ENCODE results near the gene BRDT. TPM values are rescaled to one million over a fixed set of nuclear protein-coding genes. Genes with fewer than 3 reads are reported as not detected.

Gene BRDT
- total and polyA plus RNA-seq, 2 of the 13 experiments (the other 11 are each of a cell fraction or from before 2014, with no cell fraction given) = not detected

DNA sequence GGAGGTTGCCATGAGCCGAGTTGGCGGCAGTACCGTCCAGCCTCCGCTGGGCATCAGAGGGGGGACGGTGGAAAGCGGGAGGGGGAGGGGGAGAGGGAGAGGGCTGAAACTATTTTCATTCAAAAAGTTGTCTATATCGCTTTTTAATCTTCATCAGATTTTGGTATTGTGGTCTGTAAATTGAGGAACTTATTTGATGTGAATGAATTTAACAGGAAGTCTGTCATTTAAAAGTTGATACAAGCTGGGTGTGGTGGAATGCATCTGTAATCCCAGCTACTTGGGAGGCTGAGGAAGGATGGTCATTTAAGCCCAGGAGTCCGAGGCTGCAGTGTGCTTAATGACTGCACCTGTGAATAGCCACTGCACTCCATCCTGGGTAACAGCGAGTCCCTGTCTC lies 77.6 kb downstream of the BRDT start:
- no peak for TF ChIP-seq ETV5 (CRISPR knock-in tag; IDR thresholded peaks at IDR 0.05; ENCODE audit: borderline replicate concordance)
- Histone ChIP-seq H3K4me3 (replicated peaks in 1 of 3; ENCODE audit: insufficient read depth in 1 of 3, low read depth in 2 of 3, low read length in 3 of 3) (no peak overlapping the region), H2AFZ (ENCODE audit: low read length) (no peak overlapping the region), H4K20me1 (ENCODE audit: insufficient read depth, low read length) (no peaks in the 10 kb centered on the region), H3K9me3 (ENCODE audit: low read length) (no peaks in the 10 kb centered on the region), H3K4me2 (ENCODE audit: low read depth, low read length) (no peak overlapping the region), H3K79me2 (ENCODE audit: insufficient read depth, low read length) (no peaks in the 10 kb centered on the region), H3K9ac (ENCODE audit: insufficient read depth, low read depth, low read length) (no peak overlapping the region), H3K27me3 (ENCODE audit: control insufficient read depth in 1 of 2, insufficient read depth in 2 of 2, low read length in 2 of 2) (peaks cover 3 to 30% of the 10 kb centered on the region in 2 experiments; a peak in 3 of 5 replicates), H3K36me3 (replicated peaks in 1 of 2; ENCODE audit: control insufficient read depth in 1 of 2, insufficient read depth in 2 of 2, low read length in 2 of 2) (no peaks in the 10 kb centered on the region), H3K27ac (ENCODE audit: extremely low read length, insufficient read depth, low read length) (no peak overlapping the region), H3K4me1 (ENCODE audit: insufficient read depth, low read length) (peaks cover 16% of the 10 kb centered on the region)
- DNase-seq (ENCODE audit: low spot score) (no peak), FAIRE-seq (no peak), ATAC-seq (no peak)
- no TSS peak for BruUV-seq (replicated peaks)
- POLR2A ChIA-PET = no interaction called here
- intact Hi-C loops (cut with micrococcal nuclease; ENCODE audit: unreplicated experiment) = loop anchor here (5.0 kb wide), 1 partner anchor 55 kb away; the partner anchor contains the start of gene BTBD8
- WGBS (ENCODE audit: low lambda C conversion rate) = 62% methylated on average over 9 of the region's 9 CpGs
- CTCF ChIA-PET (ENCODE audit: low intra/inter-chr PET ratio, low total read pairs) = no interaction called here
- in situ Hi-C loops (cut with HindIII; ENCODE audit: extremely low pct_ligation_motif_present, low pct_unique_long_range_greater_than_20kb) = no loop called here

DNA sequence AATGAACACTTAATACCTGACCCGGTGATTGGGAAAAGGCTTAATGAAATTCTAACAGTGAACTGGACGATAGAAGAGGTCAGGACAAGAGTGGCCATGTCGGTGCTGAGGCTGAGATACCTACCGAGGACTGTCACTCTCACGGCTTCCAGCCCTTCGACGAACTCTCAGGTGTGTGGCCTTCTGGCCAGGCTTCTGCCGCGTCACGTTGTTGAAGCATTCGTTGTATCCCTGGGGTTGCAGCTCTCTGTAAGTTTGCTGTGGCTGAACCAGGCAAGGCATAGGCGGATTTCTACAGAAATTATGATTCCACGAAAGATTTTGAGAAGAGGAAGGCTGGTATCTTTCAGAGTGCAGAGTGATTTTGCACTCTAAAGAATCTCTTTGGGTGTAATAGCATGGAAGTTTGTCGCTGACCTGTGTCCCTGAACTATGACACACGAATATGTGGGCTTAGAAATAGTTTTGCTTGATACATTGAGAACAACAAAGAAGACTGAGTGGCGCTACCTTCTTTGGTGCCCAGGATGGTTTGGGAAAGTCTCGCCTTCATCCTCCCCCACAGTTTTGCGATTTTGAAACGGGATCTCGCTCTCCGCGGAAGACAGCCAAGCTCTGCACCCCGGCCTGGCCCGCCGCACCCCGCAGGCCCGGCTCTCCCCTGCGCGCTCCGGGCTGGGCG lies 80.2 kb downstream of the BRDT start:
- in situ Hi-C loops (cut with HindIII; ENCODE audit: extremely low pct_ligation_motif_present, low pct_unique_long_range_greater_than_20kb) = no loop called here
- intact Hi-C loops (cut with micrococcal nuclease; ENCODE audit: unreplicated experiment) = loop anchor here (5.0 kb wide), 1 partner anchor 53 kb away; the partner anchor contains the start of gene BTBD8
- Histone ChIP-seq H3K9ac (ENCODE audit: insufficient read depth, low read depth, low read length) (no peak overlapping the region), H3K79me2 (ENCODE audit: insufficient read depth, low read length) (no peaks in the 10 kb centered on the region), H4K20me1 (ENCODE audit: insufficient read depth, low read length) (no peaks in the 10 kb centered on the region), H3K27me3 (ENCODE audit: control insufficient read depth in 1 of 2, insufficient read depth in 2 of 2, low read length in 2 of 2) (peaks cover 3 to 31% of the 10 kb centered on the region in 2 experiments; a peak in 3 of 5 replicates), H3K36me3 (replicated peaks in 1 of 2; ENCODE audit: control insufficient read depth in 1 of 2, insufficient read depth in 2 of 2, low read length in 2 of 2) (no peaks in the 10 kb centered on the region), H2AFZ (ENCODE audit: low read length) (no peak overlapping the region), H3K9me3 (ENCODE audit: low read length) (no peaks in the 10 kb centered on the region), H3K4me1 (ENCODE audit: insufficient read depth, low read length) (peaks cover 16% of the 10 kb centered on the region), H3K4me2 (ENCODE audit: low read depth, low read length) (peak overlapping the region; percentile 81), H3K4me3 (replicated peaks in 1 of 3; ENCODE audit: insufficient read depth in 1 of 3, low read depth in 2 of 3, low read length in 3 of 3) (peak overlapping the region; percentile 20 to 70 (median 26); a peak in 2 of 6 replicates), H3K27ac (ENCODE audit: extremely low read length, insufficient read depth, low read length) (no peak overlapping the region)
- no peak for DNase-seq (ENCODE audit: low spot score)
- BruUV-seq (replicated peaks) = no TSS peak
- WGBS (ENCODE audit: low lambda C conversion rate) = 54% methylated on average over 26 of the region's 31 CpGs
- ATAC-seq = no peak; the same call in 2 of the 3 replicates
- TF ChIP-seq SRSF1 (optimal IDR thresholded peaks at IDR 0.05; ENCODE audit: low read depth, low read length) (no peak), RAD21 (CRISPR knock-in tag; IDR thresholded peaks at IDR 0.05) (no peak), NKX3-1 (CRISPR knock-in tag; IDR thresholded peaks at IDR 0.05) (no peak), ARNT2 (CRISPR knock-in tag; IDR thresholded peaks at IDR 0.05; ENCODE audit: low read depth) (no peak), ZNF383 (CRISPR knock-in tag; IDR thresholded peaks at IDR 0.05; ENCODE audit: borderline replicate concordance) (no peak), SCMH1 (CRISPR knock-in tag; IDR thresholded peaks at IDR 0.05; ENCODE audit: borderline replicate concordance) (no peak), XRCC5 (optimal IDR thresholded peaks at IDR 0.05; ENCODE audit: low read length) (no peak), ZFY (CRISPR knock-in tag; IDR thresholded peaks at IDR 0.05) (no peak), IRF2 (CRISPR knock-in tag; IDR thresholded peaks at IDR 0.05) (no peak), EP300 (IDR thresholded peaks at IDR 0.05; ENCODE audit: low read depth in 2 of 2, low read length in 2 of 2) (no peak), EP300 (CRISPR knock-in tag; IDR thresholded peaks at IDR 0.05; ENCODE audit: borderline replicate concordance) (no peak), ELF1 (CRISPR knock-in tag; IDR thresholded peaks at IDR 0.05) (no peak), KAT2B (IDR thresholded peaks at IDR 0.05; ENCODE audit: borderline replicate concordance, low read depth, low read length) (no peak), ZNF446 (CRISPR knock-in tag; IDR thresholded peaks at IDR 0.05) (no peak)
- TF ChIP-seq, protein P1, sequence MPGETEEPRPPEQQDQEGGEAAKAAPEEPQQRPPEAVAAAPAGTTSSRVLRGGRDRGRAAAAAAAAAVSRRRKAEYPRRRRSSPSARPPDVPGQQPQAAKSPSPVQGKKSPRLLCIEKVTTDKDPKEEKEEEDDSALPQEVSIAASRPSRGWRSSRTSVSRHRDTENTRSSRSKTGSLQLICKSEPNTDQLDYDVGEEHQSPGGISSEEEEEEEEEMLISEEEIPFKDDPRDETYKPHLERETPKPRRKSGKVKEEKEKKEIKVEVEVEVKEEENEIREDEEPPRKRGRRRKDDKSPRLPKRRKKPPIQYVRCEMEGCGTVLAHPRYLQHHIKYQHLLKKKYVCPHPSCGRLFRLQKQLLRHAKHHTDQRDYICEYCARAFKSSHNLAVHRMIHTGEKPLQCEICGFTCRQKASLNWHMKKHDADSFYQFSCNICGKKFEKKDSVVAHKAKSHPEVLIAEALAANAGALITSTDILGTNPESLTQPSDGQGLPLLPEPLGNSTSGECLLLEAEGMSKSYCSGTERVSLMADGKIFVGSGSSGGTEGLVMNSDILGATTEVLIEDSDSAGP (CRISPR knock-in tag; IDR thresholded peaks at IDR 0.05; ENCODE audit: borderline replicate concordance) = no peak
- TF ChIP-seq, protein P2, sequence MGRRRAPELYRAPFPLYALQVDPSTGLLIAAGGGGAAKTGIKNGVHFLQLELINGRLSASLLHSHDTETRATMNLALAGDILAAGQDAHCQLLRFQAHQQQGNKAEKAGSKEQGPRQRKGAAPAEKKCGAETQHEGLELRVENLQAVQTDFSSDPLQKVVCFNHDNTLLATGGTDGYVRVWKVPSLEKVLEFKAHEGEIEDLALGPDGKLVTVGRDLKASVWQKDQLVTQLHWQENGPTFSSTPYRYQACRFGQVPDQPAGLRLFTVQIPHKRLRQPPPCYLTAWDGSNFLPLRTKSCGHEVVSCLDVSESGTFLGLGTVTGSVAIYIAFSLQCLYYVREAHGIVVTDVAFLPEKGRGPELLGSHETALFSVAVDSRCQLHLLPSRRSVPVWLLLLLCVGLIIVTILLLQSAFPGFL (CRISPR knock-in tag; IDR thresholded peaks at IDR 0.05) = no peak
- ChIA-PET POLR2A (no interaction called here), CTCF (ENCODE audit: low intra/inter-chr PET ratio, low total read pairs) (no interaction called here)
- FAIRE-seq = no peak

Data from HepG2 (cell line).